ENCODE data around the gene PRL. TPM values are rescaled to one million over a fixed set of nuclear protein-coding genes. Genes with fewer than 3 reads are reported as not detected.

The PRL gene
- total RNA-seq (2021) (not detected in 3 replicates), Bru-seq, nascent RNA (not detected)
- long read RNA-seq, experiment 1, result 0 reads
- long read RNA-seq, experiment 2, result 0 reads
- long read RNA-seq, experiment 3, result 0 reads

- ChIA-PET CTCF (no interaction called here), POLR2A (no interaction called here)
- Mint-ChIP-seq H3K27me3 (ENCODE audit: low read depth) (no peaks in the 10 kb centered on the region), H3K4me3 (no peak within 1 kb of the TSS), H3K36me3 (no peaks in the 10 kb centered on the region), H3K9me3 (no peaks in the 10 kb centered on the region), H3K4me1 (no peaks in the 10 kb centered on the region), H3K27ac (no peak within 1 kb of the TSS)
- TF ChIP-seq ZNF532 (CRISPR knock-in tag; IDR thresholded peaks at IDR 0.05; ENCODE audit: borderline replicate concordance) (no peak), MXD4 (CRISPR knock-in tag; IDR thresholded peaks at IDR 0.05; ENCODE audit: borderline replicate concordance) (no peak), NR1H2 (CRISPR knock-in tag; IDR thresholded peaks at IDR 0.05) (no peak), FOXJ3 (CRISPR knock-in tag; IDR thresholded peaks at IDR 0.05; ENCODE audit: borderline replicate concordance) (no peak), ZNF317 (CRISPR knock-in tag; IDR thresholded peaks at IDR 0.05; ENCODE audit: borderline replicate concordance, low read depth) (no peak), IRF2 (CRISPR knock-in tag; IDR thresholded peaks at IDR 0.05; ENCODE audit: borderline replicate concordance, low read depth) (no peak), ATF6 (CRISPR knock-in tag; IDR thresholded peaks at IDR 0.05) (no peak)
- ATAC-seq (no peak), DNase-seq (ENCODE audit: low spot score) (no peak)
These were observed at the start of gene PRL for GRCh38 chr6:22296936-22297335. Gene PRL, minus strand, starts transcription at chr6:22297036. Its CDS starts 54 bp downstream, at chr6:22296982.

- peaks cover 4% of the 10 kb centered on the region for H3K4me1 Mint-ChIP-seq
- POLR2A ChIA-PET, result no interaction called here
- DNase-seq (ENCODE audit: low spot score) (no peak), ATAC-seq (peak; percentile 55; the same call in 1 of the 2 replicates)
- CTCF ChIA-PET, result interaction anchor here (1.3 kb wide), 1 partner anchor 394 kb away, joined by 4 read pairs; no protein-coding TSS in a partner anchor
- TF ChIP-seq AFF4 (CRISPR knock-in tag; IDR thresholded peaks at IDR 0.05; ENCODE audit: borderline replicate concordance), result no peak
- no peak for TF ChIP-seq FOXJ3 (CRISPR knock-in tag; IDR thresholded peaks at IDR 0.05; ENCODE audit: borderline replicate concordance)
- no peak for TF ChIP-seq PRRX2 (CRISPR knock-in tag; IDR thresholded peaks at IDR 0.05)
- no peak for TF ChIP-seq MYBL2 (CRISPR knock-in tag; IDR thresholded peaks at IDR 0.05)
- TF ChIP-seq GTF2I (CRISPR knock-in tag; conservative IDR thresholded peaks at IDR 0.05), result no peak
- TF ChIP-seq EMX1 (CRISPR knock-in tag; IDR thresholded peaks at IDR 0.05), result no peak
- no peak for TF ChIP-seq ATF2 (CRISPR knock-in tag; IDR thresholded peaks at IDR 0.05; ENCODE audit: borderline replicate concordance, low read depth)
- no peak for TF ChIP-seq GABPB1 (CRISPR knock-in tag; IDR thresholded peaks at IDR 0.05)
- peak; percentile 31; the same call in 1 of the 2 replicates for TF ChIP-seq CTCF (IDR thresholded peaks at IDR 0.05)
- no peak overlapping the region for H3K27ac Mint-ChIP-seq
- H3K36me3 Mint-ChIP-seq, result no peaks in the 10 kb centered on the region; the same call in 1 of the 2 replicates
- no peak overlapping the region for H3K4me3 Mint-ChIP-seq
- H3K27me3 Mint-ChIP-seq (ENCODE audit: low read depth), result no peaks in the 10 kb centered on the region
- H3K9me3 Mint-ChIP-seq, result peaks cover 18% of the 10 kb centered on the region
These were observed 47.0 kb upstream of the PRL start for GRCh38 chr6:22343864-22344263.

Data from WTC11 (cell line).